NK-92 (cell line): Measurements from ENCODE around the gene ST8SIA2.
"Not testable (repeated sequence)": the region's sequence is repeated elsewhere in the genome, so short reads cannot be mapped to it uniquely, and the experiment has no call there.

Source experiments
- DNase-seq: peaks from one replicate; lab custom pipeline; 2025; ENCODE audit not compliant: unreplicated experiment; lab: John Stamatoyannopoulos, UW

The ST8SIA2 gene

DNA sequence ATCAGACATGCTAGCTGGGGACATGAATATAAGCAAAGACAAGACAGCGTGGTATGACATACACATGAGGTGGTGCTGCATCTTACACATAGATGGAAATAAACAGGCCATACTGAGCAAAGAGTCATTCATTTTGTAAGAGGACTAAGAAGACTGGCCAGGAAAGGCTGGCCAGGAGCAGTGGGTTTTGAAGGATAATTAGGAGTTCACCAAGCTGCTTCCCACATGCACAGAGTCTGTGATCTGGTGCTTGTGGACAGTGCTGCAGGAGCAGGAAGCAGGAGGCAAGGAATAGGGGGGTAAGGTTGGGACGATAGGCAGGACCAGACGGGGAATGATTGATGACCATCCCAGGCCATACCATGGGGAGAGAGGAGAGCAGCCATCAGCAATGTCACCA lies 41.5 kb downstream of the ST8SIA2 start:
- no peak for DNase-seq

DNA sequence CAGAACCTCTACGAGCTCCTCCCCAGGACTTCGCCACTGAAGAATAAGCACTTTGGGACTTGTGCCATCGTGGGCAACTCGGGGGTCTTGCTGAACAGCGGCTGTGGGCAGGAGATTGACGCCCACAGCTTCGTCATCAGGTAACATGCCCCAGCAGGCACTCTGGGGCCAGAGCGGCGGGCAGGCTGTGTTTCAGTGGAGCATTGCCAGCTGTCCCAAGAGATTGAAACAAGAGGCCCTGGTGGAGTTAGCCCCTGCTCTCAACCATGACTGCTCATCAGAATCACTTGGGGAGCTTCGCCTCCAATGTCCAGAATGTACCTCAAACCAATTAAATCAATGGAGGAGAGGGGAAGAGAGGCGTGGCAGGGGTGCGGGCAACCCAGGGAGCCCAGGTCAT lies 44.8 kb downstream of the ST8SIA2 start:
- DNase-seq, result no peak

DNA sequence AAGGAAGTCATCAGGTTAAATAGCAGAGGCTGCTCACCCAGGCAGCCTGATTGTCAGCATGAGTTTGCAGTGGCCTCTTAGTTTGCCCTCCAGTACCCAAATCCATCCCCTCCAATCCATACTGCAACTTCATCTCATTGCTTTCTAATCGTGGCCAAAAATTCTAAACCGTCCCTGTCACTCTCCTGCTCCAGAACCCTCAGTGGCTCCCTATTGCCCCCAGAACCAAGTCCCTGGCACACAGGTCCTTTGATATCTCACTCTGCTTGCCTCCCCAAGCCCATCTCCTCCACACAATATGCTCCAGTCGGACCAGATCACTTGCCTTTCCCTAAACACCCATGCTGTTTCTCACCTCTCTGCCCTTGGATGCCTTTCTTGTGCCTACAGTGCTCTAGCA lies 49.7 kb downstream of the ST8SIA2 start:
- DNase-seq, result no peak

DNA sequence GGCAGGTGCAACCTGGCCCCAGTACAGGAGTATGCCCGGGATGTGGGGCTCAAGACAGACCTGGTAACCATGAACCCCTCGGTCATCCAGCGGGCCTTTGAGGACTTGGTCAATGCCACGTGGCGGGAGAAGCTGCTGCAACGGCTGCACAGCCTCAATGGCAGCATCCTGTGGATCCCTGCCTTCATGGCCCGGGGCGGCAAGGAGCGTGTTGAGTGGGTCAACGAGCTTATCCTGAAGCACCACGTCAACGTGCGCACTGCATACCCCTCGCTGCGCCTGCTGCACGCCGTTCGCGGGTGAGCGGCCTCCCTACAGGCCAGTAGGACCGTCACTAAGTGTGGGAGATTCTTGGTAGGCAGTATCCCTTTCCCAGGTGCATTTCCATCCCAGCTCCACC lies 51.0 kb downstream of the ST8SIA2 start:
- no peak for DNase-seq

DNA sequence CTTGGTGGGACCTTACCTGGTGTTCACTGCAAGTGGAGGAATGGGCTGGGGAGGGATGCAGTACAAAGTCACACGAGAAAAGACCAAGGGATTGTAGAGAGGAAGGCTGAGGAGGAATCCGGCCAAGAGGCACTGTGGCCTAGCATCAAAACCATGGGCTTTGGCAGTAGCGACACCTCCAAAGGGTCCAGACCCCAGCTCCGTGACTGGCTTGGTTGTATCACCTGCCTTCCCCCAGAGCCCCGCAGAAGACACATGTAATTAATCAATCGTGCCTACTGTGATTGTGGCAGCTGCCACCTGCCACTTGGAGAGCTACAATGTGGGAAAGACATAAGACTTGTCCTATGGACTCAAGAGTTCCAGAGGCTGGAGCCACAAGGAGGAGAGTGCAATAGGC lies 54.7 kb downstream of the ST8SIA2 start:
- no peak for DNase-seq

DNA sequence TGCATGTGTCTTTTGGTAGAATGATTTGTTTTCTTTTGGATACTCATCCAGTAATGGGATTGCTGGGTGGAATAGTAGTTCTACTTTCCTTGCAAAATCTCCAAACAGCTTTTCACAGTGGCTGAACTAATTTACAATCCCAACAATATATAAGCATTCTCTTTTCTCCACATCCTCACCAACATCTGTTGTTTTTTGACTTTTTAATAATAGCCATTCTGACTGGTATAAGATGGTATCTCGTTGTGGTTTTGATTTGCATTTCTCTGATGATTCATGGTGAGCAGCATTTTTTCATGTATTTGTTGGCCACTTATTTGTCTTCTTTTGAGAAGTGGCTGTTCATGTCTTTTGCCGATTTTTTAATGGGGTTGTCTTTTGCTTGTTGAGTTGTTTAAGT lies 55.8 kb downstream of the ST8SIA2 start:
- DNase-seq, result no peak

DNA sequence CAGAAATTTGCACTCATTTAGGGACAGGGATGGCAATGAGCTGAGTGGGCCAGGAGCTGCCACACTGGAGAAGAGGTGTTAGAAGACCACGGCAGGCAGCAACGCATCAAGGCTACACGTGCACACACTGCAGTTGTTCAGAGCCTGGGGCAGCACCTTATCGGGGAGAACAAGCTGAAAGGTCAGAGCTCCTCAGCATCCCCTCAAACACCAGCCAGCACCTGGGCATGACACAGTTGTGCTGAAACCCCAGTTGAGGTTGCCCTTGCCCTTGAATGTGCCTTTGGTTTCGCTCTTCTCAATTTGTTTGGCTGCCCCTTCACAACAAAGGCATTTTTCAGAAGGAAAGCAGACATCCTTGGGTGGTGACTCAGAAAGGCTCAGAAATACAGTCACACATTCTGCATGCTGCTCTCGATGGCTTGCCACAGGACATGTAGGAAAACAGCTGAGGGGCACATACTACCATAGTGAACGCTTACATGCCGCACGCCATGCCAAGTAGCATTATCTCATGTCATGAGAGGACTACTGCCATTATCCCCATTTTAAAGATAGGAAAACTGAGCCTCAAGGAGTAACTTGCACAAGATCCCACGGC lies 57.6 kb downstream of the ST8SIA2 start:
- no peak for DNase-seq

DNA sequence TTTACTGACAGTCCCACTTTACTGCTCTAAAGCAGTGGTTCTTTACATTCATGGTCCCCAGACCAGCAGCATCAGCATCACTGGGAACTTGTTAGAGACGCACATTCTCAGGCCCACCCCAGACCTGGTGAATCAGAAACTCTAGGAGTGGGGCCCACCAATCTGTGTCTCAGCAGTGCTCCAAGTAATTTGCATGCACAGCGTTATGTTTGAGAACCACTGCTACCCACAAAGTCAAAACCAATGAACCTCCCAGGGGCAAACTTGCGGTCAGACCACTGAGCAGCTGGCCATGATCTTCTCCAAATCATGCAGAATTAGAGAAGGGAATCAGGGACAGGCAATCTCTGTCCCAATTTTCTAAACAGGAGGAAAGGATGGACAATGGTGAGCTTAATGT lies 58.5 kb downstream of the ST8SIA2 start:
- DNase-seq, result no peak

DNA sequence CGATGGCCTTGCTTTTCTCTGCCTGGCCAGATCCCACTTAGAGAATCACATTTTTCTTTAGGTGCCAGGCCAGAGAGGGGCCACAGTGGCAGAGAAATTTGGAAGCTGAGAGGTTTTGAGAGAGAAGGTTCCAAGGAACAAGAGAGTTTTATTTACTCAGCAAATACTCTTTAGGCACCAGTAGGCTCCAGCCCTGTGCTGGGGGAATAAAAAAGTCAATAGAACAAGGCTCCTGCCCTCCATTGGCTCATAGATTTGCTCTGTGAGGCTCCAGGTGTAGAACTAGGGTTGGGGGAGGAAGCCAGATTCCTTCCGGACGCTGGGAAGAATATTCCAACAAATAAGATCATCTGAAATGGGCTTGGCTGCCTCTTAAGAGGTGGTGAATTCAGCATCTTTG lies 59.9 kb downstream of the ST8SIA2 start:
- DNase-seq, result no peak

DNA sequence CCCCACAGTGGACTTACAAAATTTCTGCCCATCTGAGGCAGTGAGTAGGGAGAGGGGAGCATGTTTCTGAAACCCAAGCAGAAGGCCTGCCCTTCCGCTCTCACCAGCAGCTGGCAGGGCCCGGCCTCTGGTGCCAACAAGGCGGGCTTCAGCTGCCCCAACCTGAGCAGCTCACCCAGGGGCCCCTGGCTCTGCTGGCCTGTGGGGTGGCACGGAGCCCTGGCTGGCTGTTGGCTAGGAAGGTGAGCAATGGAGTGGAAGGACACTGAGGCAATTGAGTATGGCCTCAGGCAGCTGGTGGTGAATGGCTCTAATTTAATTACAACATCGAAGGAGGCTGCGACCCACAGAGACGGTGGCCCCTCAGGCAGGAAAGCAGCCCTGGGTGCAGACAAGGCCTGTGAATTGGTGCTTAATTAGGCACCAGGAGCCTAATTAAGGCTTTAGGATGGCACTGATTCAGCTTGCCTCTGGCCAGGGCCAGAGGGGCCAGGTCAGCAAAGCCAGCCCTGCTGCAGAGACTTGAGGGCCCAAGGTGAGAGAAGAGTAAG lies 60.9 kb downstream of the ST8SIA2 start:
- DNase-seq, result no peak

DNA sequence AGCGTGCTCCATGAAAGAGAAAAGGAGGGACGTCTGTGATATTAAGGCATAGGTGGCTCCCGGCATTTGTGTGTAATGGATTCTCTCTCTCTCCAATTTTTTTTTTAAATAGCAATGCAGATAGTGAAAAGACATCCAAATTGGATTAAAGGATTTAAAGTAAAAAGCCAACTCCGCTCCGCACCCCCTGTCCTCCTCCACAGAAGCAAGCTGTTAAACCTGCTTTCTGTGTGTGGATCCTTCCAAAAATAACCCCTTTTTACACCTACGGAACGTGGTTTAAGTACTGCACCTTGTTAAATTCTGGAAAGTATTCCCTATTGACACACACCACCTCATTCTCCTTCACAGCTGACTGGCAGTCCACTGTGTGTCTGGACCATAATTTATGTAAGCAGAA lies 61.6 kb downstream of the ST8SIA2 start:
- no peak for DNase-seq

DNA sequence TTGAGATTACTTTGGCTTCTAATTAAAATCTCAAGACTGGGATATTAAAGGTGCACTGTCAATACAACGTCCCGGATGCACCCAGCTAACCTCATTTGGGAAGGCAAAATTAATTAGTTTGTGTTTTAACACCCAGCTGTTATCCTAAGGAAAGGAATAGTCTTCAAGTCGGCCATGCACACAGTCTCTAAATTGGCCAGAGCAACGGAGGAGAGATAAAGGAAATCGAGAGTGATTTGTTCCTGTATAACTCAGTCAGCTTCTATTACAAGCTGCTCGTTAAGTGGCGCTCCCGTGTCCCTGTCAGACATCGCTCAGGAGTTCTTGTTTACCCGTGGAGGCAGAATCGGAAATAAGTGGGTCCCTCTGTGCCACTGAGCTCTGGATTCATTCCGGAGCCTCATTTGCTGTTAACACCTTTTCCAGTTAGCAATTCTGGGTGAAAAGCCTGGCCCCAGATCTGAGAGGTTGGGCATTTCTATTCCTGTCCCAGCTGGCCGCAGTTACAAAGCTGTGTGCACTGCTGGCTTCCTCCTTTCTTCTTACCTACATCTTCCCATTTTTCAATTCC lies 63.9 kb downstream of the ST8SIA2 start:
- no peak for DNase-seq

DNA sequence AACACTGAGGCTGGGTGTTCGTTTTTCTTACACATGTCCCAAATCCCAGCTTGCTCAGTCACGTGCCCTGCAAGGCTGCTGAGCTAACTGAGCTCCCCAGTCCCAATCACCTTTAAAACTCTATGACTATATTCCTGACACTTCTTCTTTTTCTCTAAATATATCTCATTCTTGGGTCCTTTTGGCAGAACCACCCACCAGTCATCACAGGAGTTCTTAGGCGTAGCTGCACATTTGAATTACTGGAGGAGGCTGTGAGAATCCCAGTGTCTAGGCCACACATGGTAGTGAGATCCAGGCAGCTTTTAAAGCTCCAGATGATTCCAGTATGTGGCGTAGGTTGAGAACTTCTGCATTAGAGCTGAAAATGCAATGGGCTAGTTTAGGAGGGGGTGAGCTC lies 66.3 kb downstream of the ST8SIA2 start:
- no peak for DNase-seq

DNA sequence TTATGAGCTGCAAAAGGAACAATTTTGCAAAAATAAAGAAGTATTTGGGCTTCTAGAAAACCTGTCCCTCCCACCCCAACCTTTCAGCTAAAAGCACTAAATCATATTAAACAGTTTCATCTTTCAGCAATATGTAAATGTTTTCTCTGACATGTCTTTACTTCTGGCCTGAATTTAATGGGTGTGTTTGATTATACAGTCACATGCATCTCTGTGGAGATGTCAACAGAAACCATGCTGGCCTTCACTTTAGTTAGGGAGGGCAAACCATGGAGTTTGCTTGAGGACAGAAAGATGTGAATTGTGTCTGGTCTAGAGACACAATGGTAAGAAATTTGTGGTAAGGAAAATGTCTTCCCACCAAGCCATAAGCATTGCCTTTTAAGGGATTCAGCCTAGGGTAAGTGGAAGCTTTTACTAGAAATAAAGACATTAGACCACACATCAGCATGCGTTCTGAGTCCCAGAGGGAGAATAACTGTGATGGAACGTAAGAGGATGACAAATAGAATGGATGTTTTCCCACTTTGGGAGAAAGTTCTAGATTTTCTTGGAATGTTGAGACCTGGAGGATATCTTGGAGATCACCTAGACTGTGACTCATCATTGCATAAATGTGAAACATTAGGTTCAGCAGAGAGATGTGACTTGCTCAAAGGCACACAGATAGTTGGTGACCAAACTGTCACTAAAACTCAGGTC lies 68.9 kb downstream of the ST8SIA2 start:
- no peak for DNase-seq

DNA sequence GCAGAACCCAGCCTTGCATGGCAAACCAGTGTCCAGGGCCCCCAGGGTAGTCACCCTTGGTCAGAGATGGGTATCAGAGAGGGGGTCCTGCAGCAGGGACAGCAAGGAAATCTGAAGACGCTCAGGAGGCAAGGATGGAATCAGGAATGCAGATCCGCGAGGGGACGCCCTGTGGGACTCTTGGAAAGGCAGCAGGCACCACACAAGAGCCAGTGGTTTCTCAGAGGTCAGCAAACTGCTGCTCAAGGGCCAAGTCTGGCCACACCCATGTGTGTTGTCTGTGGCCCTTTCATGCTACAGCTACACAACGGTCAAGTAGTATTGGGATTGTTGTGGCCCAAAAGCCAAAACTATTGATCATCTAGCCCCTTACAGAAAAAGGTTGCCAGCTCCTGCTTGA lies 69.7 kb downstream of the ST8SIA2 start:
- no peak for DNase-seq

DNA sequence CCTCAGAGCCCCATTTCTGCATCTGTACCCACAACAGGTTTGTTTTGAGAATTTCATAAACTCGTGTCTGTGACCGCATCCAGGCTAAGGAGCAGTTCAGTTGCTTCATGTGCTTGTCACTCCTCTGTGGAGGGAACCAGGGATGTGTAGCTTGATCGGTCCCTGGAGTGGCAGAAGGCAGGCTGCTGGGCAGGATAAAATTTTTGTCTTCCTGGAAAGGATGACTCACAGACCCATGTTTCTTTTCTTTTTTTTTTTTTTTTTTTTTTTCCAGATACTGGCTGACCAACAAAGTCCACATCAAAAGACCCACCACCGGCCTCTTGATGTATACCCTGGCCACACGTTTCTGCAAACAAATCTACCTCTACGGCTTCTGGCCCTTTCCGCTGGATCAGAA lies 70.1 kb downstream of the ST8SIA2 start:
- no peak for DNase-seq

DNA sequence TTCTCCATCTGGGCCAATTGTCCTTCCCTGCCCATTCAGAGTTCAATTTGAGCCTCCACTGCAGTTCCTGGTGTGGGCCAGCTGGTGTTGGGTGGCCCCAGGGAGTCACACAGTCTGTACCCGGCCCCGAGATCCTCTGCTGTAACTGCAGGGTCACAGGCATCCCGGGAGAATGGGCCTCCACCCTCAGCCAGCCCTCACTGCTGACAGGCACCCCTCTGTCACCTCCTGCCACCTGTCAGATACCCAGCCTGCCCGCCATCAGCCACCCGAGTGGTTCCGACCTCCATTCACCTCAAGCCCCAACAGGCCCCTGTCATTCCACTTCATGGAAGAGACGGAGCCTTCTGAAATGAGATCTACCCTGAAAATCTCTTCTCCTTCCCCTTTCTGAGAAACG lies 73.2 kb downstream of the ST8SIA2 start:
- DNase-seq, result no peak

DNA sequence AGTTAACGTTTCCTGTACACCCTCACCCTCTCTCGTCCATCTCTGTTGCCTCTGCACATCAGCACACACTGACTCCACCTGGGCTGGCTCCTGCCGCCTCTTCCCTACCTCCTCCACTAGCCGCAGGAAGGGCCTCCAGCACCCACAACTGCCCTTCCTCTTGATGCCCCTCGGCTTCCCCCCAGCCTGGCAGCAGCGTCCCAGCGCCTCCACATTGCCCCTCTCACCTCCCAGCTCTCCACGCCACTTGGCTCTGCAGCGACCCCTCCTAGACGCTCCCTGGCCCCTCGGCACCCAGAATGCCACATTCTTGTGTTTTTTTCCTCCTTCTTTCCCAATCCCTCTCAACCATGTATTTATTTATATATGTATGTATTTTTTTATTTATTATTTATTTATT lies 73.6 kb downstream of the ST8SIA2 start:
- DNase-seq, result no peak

DNA sequence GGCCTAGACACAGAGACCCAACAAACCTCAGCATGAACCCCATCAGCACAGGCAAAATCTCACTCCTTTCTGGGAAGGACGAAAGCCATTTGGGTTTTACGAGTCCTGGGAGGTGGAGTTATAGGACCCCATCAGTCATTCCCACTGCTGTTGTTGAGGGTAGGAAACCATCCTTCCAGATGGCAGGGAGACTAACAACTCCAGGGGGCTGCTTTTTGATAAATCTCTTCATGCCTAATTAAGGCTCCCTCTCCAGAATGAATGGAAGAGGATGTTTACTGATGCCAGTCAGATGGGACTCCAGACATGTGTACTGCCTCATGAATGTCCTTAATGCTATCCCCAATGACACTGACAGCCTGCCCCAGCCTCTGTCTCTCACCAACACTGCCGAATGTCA lies 75.3 kb downstream of the ST8SIA2 start:
- no peak for DNase-seq

DNA sequence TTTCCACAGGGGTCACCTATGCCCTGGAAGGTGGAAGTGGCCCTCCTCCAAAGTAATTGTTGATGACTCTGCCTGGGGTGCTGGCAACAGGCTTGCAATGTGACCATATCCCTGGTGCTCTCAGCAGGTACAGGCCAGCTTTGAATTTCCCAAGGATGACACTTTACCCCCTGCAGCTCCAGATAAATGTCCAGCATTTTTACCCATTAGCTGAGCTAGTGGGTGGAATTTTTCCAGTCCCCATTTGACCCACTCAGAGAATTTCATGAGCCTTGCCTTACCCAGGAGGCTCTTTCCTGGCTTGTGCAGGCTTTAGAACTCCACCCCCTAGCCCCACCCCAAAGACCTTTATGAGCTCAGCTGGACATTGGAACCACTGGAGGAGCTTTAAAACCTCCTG lies 77.6 kb downstream of the ST8SIA2 start:
- no peak for DNase-seq

DNA sequence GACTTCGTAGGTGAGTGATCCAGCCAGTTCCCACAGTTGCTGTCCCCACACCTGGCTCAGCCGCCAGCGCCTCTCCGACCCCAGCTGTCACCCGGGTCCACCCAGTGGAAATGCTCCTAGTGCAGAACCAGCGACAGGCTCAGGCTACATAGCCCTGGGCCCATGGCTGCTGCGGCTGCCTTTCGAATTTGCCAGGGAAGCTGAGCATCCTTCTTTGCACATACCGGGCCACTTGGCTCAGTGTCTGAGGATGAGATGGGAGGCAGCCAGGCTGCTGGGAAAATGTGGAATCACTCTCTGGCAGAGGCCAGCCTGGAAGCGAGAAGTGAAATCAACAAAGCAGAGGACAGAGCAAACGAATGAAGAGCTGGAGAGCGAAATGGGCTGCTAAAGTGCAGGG lies 80.1 kb downstream of the ST8SIA2 start:
- no peak for DNase-seq

DNA sequence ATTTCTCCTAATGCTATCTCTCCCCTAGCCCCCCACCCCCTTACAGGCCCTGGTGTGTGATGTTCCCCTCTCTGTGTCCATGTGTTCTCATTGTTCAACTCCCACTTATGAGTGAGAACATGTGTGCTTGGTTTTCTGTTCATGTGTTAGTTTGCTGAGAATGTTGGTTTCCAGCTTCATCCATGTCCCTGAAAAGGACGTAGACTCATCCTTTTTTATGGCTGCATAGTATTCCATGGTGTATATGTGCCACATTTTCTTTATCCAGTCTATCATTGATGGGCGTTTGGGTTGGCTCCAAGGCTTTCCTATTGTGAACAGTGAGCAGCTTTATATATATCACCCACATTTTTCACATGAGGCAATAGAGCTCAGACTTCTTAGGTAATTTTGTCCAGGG lies 86.0 kb downstream of the ST8SIA2 start:
- not testable (repeated sequence) for DNase-seq

DNA sequence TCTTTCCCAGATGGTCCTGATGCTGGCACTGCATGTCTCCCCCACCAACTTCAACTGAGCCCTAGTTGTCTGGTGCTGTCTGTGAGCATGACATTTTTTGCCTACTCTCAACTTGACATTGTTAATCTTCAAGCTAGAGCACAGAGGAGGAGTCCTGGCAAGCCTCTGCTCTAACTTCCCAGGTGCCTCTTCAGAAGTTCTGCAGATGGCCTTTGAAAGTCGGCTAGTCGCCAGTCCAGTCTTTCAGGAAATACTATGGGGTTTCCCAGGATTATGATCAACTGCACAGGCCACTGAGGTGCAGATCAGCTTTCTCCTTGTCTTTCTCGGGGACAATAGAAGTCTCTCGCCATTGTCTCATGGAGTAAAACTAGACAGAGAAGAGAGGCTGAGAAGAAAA lies 86.7 kb downstream of the ST8SIA2 start:
- DNase-seq, result no peak
